Pons (tissue), 1 donor: ENCODE data around the gene AP1S2.

Source experiments
- DNase-seq: peaks from one replicate; pipeline ENCODE4 v3.0.0-alpha.2; 2016; ENCODE audit warnings: low spot score

AP1S2 gene

DNA sequence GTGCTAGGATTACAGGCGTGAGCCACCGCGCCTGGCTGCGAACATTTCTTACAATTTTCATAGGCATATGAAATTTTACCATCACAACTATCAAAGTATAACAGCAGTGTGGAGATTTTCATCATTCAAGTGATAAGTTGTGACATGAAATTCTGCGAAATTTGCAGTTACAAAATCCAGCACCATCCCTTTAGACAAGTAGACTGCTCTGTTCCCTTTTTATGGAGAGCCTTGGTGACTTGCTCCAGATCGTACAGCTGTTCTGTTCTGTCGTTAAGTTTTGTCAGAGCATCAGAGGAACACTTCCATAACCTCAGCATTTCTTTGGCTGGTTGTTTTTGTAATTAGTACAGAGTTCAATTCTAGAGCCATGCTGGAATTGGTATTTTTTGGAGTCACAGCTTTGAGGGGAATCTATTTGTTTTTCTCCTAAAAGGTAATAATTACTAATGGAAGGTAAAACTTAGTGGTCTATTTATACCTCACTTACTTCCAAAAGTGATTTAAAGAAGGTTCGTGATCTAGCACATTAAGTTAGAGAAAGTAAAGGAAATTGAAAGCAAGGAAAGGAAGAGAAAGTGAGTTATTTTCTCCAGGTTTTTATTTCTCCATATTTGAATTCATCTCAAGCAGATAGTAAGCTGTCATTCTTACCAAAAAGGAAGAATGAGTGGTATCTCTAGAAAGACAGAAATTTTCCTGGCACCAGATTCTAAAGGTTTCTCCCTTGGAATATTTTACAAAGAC is 42.2 kb downstream of the AP1S2 start:
- no peak for DNase-seq

DNA sequence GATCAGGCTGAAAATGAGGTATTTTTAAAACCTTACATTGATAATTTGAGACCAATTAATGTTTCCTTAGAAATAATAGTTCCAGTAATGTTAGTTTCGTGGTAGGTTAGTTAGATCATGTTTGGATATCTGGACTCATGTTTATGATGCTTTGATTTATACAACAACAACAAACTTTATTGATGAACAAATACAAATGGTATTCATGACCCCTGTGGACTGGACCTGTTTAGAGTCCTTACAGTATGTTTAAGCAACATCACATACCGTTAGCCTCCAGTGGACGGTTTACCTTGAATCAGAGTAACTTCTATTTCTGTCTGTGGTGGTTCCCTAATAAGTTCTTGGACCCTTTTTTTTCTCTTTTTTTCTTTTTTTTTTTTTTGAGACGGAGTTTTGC is 46.4 kb downstream of the AP1S2 start:
- DNase-seq = no peak

DNA sequence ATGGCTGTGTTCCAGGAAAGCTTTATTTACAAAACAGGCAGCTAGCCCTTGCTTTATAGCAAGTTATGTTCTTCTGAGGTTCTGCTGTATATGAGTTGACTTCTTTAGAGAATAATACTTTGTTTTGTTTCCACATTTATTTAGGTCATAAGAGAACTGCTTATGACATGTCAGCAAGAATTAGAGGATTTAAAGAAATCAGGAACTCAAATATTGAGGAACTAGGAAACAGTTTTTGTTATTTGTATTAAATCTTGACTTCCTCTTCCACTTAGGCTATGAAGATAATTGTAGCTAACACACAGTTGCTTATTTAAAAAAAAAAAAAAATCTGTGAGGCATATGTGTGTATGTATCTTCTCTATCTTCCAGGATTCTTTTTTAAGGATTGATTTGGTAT is 50.0 kb downstream of the AP1S2 start:
- DNase-seq = peak; percentile 11

DNA sequence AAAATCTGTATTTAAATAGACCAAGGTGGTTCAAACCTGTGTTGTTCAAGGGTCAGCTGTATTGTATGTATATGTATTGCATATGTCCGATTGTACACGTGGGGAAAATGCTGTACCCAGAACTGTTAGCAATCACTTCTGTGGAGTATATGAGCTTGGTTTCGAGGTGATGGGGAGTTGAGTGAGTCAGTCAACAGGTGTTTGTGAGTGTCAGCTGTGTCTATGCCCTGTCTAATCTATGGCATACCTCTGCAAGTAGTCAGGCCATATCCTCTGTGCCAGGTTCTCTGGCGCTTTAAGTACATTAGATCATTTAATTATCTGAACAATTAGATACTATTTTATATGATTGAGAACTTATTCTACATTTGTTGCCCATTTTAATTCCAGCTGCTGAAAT is 56.9 kb downstream of the AP1S2 start:
- DNase-seq = no peak

DNA sequence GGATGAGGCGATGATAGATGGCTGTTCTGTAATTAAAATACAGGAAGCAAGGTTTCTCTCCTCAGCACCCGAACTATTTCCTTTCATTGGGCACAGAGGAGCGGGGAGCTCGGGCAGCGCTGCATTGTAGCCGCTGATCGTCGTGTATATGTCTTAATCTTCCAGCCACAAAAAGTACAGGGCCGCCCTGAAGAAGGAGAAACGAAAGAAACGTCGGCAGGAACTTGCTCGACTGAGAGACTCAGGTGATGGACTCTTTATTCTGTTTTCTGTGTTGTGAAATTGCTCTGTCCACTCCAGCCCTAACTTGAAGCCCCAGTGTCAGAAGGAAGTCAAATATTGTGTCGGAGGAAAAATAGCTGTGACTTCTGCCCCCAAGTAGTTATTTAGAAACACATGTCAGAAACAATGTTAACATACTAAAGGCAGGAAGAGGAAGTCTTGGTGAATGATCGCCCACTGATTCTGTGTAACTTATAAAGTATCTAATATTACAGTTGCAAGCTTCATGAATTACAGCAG is 63.8 kb downstream of the AP1S2 start:
- DNase-seq = peak; percentile 22

DNA sequence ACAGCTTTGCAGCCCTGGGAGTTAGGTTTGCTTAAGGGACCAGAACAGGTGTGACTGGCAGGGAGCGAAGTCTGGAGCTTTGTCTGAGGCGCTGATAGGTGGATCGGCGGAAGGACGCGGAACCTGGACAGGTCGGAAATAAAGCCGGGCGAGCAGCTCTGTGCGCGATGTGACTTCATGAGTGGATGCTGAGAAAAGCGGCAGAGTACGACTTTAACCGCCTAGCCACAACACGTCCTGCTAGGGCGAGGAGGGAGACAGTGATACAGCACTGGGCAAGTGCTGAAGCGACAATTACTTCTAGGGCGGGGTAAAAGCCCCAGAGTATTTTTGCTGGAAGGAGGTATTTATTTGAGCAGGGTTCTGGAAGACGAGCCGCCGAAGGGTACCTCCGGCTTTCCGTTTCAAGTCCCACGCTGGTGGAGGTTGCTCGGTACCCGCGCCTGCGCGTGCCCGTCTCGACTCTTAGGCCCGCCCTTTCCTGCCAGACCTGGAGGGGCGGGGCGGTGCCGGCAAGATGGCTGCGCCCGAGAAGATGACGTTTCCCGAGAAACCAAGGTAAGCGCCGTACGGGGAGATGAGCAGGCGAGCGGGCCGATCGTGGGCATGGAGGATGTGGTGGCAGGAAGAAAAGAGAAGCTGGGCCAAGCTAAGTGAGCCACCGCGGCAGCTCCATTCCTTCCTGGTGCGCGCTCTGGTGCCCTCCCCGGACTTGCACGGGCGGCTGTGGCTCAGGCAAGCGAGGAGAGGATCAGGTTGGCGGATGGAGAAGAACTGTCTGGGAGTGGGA is 64.4 kb downstream of the AP1S2 start, which contains the start of gene ZRSR2:
TSS of gene ZRSR2 (plus strand) at position 506 of the 790 bp plus-strand sequence. CDS start at position 518, 12 bp downstream.
- peak; percentile 67 for DNase-seq

DNA sequence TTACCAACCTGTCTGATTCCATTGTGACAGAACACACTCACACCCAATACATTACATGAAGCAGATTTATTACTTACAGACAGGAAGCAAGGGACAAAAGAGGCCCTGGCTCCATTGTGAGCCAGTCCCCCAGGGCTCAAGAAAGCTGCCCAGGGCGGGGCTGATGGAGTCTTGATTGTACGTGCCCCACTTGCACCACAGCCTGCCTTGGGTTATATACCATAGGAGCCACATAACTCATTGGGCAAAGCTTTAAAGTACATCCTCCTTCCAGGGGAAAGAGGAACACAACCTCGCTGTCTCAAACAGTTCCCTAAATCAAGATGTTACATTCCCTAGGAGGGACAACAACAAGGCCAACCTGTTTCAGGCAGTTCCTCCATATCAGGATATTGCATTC is 67.7 kb downstream of the AP1S2 start:
- no peak for DNase-seq

DNA sequence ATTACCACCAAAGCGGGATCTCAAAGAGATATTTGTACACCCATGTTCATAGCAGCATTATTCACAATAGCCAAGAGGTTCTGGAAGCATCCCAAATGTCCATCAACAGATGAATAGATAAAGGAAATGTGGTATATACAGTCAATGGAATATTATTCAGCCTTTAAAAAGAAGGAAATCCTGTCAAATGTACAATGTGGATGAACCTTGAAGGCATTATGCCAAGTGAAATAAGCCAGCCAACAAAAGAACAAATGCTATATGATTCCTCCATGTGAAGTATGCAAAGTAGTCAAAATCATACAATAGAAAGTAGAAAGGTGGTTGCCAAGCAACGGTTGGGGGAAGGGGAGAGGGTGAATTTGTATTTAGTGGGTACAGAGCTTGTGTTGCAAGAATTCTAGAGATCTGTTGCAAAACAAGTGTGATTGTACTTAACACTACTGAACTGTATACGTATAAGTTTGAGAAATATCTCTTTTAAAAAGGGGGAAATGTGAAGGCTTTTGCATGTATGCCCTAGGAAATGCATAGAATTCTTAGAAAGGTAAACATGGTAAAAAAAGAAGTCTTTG is 69.3 kb downstream of the AP1S2 start:
- DNase-seq = no peak

DNA sequence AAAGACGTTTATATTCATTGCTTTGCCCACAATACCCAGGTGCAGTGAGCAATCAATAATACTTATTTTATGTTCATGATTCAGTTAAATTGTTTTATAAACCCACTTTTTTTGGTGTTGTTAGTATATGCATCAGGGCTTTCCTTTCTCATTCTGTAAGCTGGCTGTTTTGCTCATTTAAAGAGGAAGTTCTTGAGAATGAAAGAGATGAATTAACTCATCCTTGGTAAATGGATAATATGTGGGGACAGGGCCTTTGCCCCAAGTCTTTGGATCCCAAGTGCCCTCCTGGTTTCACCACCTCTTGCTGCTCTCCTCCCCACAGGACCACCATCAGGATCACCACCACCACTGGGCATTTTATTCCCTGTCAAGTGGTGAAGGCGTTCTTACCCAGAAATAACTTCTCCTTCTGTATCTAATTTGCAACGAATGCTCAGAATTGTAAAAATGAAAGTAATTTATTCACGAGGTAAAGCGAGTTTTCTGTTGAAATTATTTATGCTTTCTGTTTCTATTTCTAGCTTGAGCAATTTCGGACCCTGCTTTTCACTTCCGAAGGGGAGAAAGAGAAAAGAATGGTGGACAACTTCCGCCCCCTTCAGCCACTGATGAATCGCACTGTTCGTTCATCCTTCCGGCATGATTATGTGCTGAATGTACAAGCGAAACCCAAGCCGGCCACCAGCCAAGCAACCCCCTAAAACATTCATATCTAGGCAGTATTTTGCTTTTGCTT is 72.5 kb downstream of the AP1S2 start:
- no peak for DNase-seq
